ENCODE data around the gene RAP2A.

RAP2A gene

GRCh38 chr13:97423300-97424045 lies 10.5 kb upstream of the RAP2A start:
- Mint-ChIP-seq H3K36me3 (ENCODE audit: low read depth) (no peaks in the 10 kb centered on the region), H3K4me3 (no peak overlapping the region), H3K27me3 (ENCODE audit: low read depth) (no peaks in the 10 kb centered on the region), H3K4me1 (no peaks in the 10 kb centered on the region), H3K27ac (no peak overlapping the region), H3K9me3 (no peaks in the 10 kb centered on the region)
- TF ChIP-seq CTCF (IDR thresholded peaks at IDR 0.05; ENCODE audit: unreplicated experiment in 3 of 3): no peak

GRCh38 chr13:97425590-97425989 lies 8.4 kb upstream of the RAP2A start:
- no peaks in the 10 kb centered on the region for H3K9me3 Mint-ChIP-seq
- peaks cover 11% of the 10 kb centered on the region for H3K4me1 Mint-ChIP-seq
- no peaks in the 10 kb centered on the region for H3K36me3 Mint-ChIP-seq (ENCODE audit: low read depth)
- TF ChIP-seq CTCF (IDR thresholded peaks at IDR 0.05; ENCODE audit: unreplicated experiment in 3 of 3): no peak
- H3K27me3 Mint-ChIP-seq (ENCODE audit: low read depth): no peaks in the 10 kb centered on the region
- no peak overlapping the region for H3K4me3 Mint-ChIP-seq
- no peak overlapping the region for H3K27ac Mint-ChIP-seq

GRCh38 chr13:97426695-97427094 lies 7.3 kb upstream of the RAP2A start:
- Mint-ChIP-seq H3K4me3 (no peak overlapping the region), H3K27me3 (ENCODE audit: low read depth) (no peaks in the 10 kb centered on the region), H3K27ac (no peak overlapping the region), H3K36me3 (ENCODE audit: low read depth) (no peaks in the 10 kb centered on the region), H3K4me1 (peaks cover 19% of the 10 kb centered on the region), H3K9me3 (no peaks in the 10 kb centered on the region)
- TF ChIP-seq CTCF (IDR thresholded peaks at IDR 0.05; ENCODE audit: unreplicated experiment in 3 of 3): no peak

- no peaks in the 10 kb centered on the region for H3K9me3 Mint-ChIP-seq
- H3K27ac Mint-ChIP-seq: peak overlapping the region in 2 of 3 experiments; percentile 23 to 41
- TF ChIP-seq CTCF (IDR thresholded peaks at IDR 0.05; ENCODE audit: unreplicated experiment in 3 of 3): no peak
- peak overlapping the region in 1 of 3 experiments; percentile 42 for H3K4me3 Mint-ChIP-seq
- peaks cover 25% of the 10 kb centered on the region for H3K4me1 Mint-ChIP-seq
- H3K36me3 Mint-ChIP-seq (ENCODE audit: low read depth): no peaks in the 10 kb centered on the region
- no peaks in the 10 kb centered on the region for H3K27me3 Mint-ChIP-seq (ENCODE audit: low read depth)
Measured at GRCh38 chr13:97429681-97430081, 4.3 kb upstream of the RAP2A start.

- no peaks in the 10 kb centered on the region for H3K36me3 Mint-ChIP-seq (ENCODE audit: low read depth)
- no peaks in the 10 kb centered on the region for H3K9me3 Mint-ChIP-seq
- peaks cover 25% of the 10 kb centered on the region for H3K4me1 Mint-ChIP-seq
- H3K27ac Mint-ChIP-seq: peak overlapping the region; percentile 1 to 41 (median 23)
- H3K4me3 Mint-ChIP-seq: peak overlapping the region; percentile 23 to 42 (median 29)
- H3K27me3 Mint-ChIP-seq (ENCODE audit: low read depth): no peaks in the 10 kb centered on the region
- no peak for TF ChIP-seq CTCF (IDR thresholded peaks at IDR 0.05; ENCODE audit: unreplicated experiment in 3 of 3)
Measured at GRCh38 chr13:97430296-97430695, 3.7 kb upstream of the RAP2A start.

Data from nephron (organoid).